Loucy (cell line): ENCODE measurements around the gene KDM5B.

ENCODE experiments used
- H2AFZ ChIP-seq: fragments of 200-600 bp; sonication (generic); 2 replicates; pipeline ENCODE4 v1.6.0; 2016; ENCODE audit warnings: antibody characterized with exemption, mild to moderate bottlenecking, low read length, moderate library complexity
- H3F3A ChIP-seq: fragments of 200-600 bp; 2 replicates; pipeline ENCODE4 v1.6.0; 2016; ENCODE audit warnings: antibody characterized with exemption, low read depth, mild to moderate bottlenecking
- H3K27me3 ChIP-seq: fragments of 200-600 bp; sonication (generic); 2 replicates; pipeline ENCODE4 v1.6.1; 2014; ENCODE audit warnings: low read length, mild to moderate bottlenecking; ENCODE audit not compliant: insufficient read depth, poor library complexity, severe bottlenecking
- H3K36me3 ChIP-seq: fragments of 200-600 bp; sonication (generic); 2 replicates; pipeline ENCODE4 v1.6.1; 2016; ENCODE audit warnings: low read length; ENCODE audit not compliant: insufficient read depth
- H3K4me1 ChIP-seq: fragments of 200-600 bp; sonication (generic); 2 replicates; pipeline ENCODE4 v1.5.1; 2014; ENCODE audit warnings: low read length, mild to moderate bottlenecking; ENCODE audit not compliant: insufficient read depth, poor library complexity, severe bottlenecking
- H3K4me2 ChIP-seq: fragments of 200-600 bp; sonication (generic); 2 replicates; pipeline ENCODE4 v1.6.0; 2014; ENCODE audit warnings: antibody characterized with exemption, low read length, low read depth, mild to moderate bottlenecking; ENCODE audit not compliant: poor library complexity, severe bottlenecking
- H3K4me3 ChIP-seq: fragments of 200-600 bp; sonication (generic); 2 replicates; pipeline ENCODE4 v1.5.1; 2014; ENCODE audit warnings: low read length, mild to moderate bottlenecking, mixed read lengths; ENCODE audit not compliant: poor library complexity, severe bottlenecking
- H3K79me2 ChIP-seq: fragments of 200-600 bp; sonication (generic); 2 replicates; pipeline ENCODE4 v1.6.1; 2014; ENCODE audit warnings: low read length; ENCODE audit not compliant: insufficient read depth
- H3K9ac ChIP-seq: fragments of 200-600 bp; sonication (generic); 2 replicates; pipeline ENCODE4 v1.6.0; 2014; ENCODE audit warnings: mild to moderate bottlenecking, low read depth, low read length, moderate library complexity; ENCODE audit not compliant: poor library complexity, severe bottlenecking
- H3K9me2 ChIP-seq: fragments of 200-600 bp; sonication (generic); replicated peaks from 2 replicates; pipeline ENCODE4 v1.6.1; 2016; ENCODE audit warnings: low read depth, low read length, mixed read lengths
- H3K9me3 ChIP-seq: fragments of 200-600 bp; sonication (generic); 2 replicates; pipeline ENCODE4 v1.6.1; 2014; ENCODE audit warnings: mild to moderate bottlenecking, antibody characterized with exemption, low read length, low read depth; ENCODE audit not compliant: insufficient read depth
- H4K20me1 ChIP-seq: fragments of 200-600 bp; sonication (generic); 2 replicates; pipeline ENCODE4 v1.6.0; 2014; ENCODE audit warnings: antibody characterized with exemption, low read length, mild to moderate bottlenecking; ENCODE audit not compliant: insufficient read depth, poor library complexity, severe bottlenecking
- EZH2phosphoT487 ChIP-seq: fragments of 200-600 bp; IDR thresholded peaks from 2 replicates; pipeline ENCODE4 v1.6.1; 2018; ENCODE audit warnings: antibody characterized with exemption, mild to moderate bottlenecking, moderate library complexity, borderline replicate concordance
- TF ChIP-seq, protein P1 (sequence below): fragments of 200-600 bp; sonication (generic); conservative IDR thresholded peaks from 2 replicates; pipeline ENCODE4 v1.5.1; 2014; ENCODE audit warnings: mild to moderate bottlenecking, antibody characterized with exemption, low read length

The KDM5B gene

DNA sequence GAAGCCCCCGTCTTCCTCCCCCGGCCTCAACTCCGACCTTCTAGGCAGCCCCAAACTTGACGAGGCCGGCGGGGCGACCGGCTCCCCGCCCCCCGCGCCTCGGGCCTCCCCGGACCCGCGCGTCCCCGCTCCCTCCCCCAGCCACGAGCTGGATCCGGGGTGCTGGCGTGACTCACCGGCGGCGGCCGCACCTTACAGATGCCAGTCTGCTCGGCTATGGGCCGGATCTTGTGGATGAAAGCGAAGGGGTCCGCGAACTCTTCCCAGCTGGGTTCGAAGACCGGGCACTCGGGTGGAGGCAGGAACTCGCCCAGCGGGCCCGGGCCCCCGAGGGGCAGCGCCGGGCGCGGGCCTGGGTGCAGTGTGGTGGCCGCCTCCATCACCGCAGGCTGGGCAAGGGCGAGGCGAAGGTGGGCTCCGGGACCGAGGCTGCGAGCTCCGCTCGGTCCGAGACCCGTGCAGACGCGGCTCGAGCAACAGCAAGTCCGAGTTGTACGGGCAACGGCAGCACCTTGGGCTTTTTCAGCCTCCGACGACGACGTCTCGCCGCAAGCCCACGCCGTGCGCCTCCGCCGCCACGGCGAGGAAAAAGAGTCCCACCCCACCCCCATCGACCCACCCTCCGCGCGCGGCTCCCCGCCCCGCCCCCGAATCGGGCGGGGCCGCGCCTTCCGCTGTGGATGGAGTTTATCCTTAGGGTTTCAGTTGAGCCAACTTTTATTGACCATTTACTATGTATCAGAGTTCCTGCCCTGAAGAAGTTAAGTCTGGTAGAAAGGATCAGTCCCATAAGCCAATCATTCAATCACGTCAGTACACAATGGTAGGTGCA lies at the start of gene KDM5B:
Gene KDM5B, minus strand, starts transcription at position 496 of the 832 bp plus-strand sequence. Its CDS starts 116 bp downstream, at position 380.
- no peaks in the 10 kb centered on the region for H3K36me3 ChIP-seq
- H3K9me2 ChIP-seq, result no peaks in the 10 kb centered on the region
- no peaks in the 10 kb centered on the region for H3K27me3 ChIP-seq
- peak within 1 kb of the TSS; percentile 83 for H3K4me2 ChIP-seq
- peak within 1 kb of the TSS; percentile 97 for H3K9ac ChIP-seq
- no peaks in the 10 kb centered on the region for H3K9me3 ChIP-seq
- TF ChIP-seq, protein P1, sequence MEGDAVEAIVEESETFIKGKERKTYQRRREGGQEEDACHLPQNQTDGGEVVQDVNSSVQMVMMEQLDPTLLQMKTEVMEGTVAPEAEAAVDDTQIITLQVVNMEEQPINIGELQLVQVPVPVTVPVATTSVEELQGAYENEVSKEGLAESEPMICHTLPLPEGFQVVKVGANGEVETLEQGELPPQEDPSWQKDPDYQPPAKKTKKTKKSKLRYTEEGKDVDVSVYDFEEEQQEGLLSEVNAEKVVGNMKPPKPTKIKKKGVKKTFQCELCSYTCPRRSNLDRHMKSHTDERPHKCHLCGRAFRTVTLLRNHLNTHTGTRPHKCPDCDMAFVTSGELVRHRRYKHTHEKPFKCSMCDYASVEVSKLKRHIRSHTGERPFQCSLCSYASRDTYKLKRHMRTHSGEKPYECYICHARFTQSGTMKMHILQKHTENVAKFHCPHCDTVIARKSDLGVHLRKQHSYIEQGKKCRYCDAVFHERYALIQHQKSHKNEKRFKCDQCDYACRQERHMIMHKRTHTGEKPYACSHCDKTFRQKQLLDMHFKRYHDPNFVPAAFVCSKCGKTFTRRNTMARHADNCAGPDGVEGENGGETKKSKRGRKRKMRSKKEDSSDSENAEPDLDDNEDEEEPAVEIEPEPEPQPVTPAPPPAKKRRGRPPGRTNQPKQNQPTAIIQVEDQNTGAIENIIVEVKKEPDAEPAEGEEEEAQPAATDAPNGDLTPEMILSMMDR, result no peak
- no peak for TF ChIP-seq EZH2phosphoT487
- peak within 1 kb of the TSS; percentile 59; the same call in 1 of the 2 replicates for H2AFZ ChIP-seq
- 0 out of 2 replicates have a peak, but pooled peaks cover 7% of the 10 kb centered on the region for H3F3A ChIP-seq
- peaks cover 25% of the 10 kb centered on the region for H4K20me1 ChIP-seq
- peaks cover 77% of the 10 kb centered on the region for H3K79me2 ChIP-seq
- peaks cover 55% of the 10 kb centered on the region for H3K4me1 ChIP-seq
- H3K4me3 ChIP-seq, result peak within 1 kb of the TSS; percentile 92

DNA sequence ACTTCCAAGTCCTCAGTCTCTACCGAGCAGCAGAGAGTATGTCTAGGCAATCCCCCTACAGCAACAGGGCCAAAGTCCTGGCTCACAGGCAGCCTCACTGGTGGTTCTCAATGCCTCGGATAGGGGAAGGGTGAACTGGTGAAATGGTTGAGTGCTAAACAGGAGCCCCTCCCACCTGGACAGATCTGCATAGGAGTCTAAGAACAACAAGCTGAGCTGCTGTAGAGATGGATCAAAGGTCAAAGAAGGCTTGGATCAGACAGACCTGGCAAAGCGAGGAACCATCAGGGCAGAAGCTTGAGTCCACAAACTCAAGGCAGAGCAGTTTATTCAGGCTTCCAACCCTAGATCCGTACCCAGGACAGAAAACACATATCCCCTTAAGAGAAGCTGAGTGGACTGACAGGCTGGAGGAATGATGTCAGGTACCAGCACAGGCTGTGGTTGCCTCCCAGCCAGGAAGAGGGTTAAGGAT lies 49.0 kb upstream of the KDM5B start:
- no peak overlapping the region for H3K9ac ChIP-seq
- no peaks in the 10 kb centered on the region for H3K79me2 ChIP-seq
- H3K4me3 ChIP-seq, result no peak overlapping the region
- no peaks in the 10 kb centered on the region for H3K9me2 ChIP-seq
- H2AFZ ChIP-seq, result no peak overlapping the region
- H3K9me3 ChIP-seq, result no peaks in the 10 kb centered on the region
- H3F3A ChIP-seq, result no peaks in the 10 kb centered on the region
- no peaks in the 10 kb centered on the region for H3K4me1 ChIP-seq
- TF ChIP-seq, protein P1, result no peak
- TF ChIP-seq EZH2phosphoT487, result no peak
- no peaks in the 10 kb centered on the region for H4K20me1 ChIP-seq
- no peaks in the 10 kb centered on the region for H3K27me3 ChIP-seq
- no peaks in the 10 kb centered on the region for H3K36me3 ChIP-seq
- H3K4me2 ChIP-seq, result no peak overlapping the region

DNA sequence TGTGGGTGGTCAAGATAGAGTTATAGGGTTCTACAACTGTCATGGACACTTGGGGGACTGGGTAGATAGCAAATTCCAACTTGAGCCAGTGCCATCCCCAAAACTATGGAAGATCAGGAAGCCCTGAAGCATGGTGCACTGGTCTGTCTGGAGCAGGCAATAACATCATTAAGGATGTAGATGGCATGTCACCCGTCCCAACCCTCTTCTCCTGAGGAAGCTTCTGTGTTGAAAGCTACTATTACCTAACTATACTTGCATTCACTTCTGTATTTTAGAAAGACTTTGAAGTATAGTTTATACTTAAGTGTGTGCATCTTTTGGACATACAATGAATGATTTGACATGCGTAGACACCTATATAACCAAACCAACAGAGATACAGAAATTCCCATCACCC lies 47.8 kb upstream of the KDM5B start:
- H3K4me1 ChIP-seq, result peaks cover 2% of the 10 kb centered on the region
- H3K9ac ChIP-seq, result no peak overlapping the region
- H3K27me3 ChIP-seq, result no peaks in the 10 kb centered on the region
- no peaks in the 10 kb centered on the region for H4K20me1 ChIP-seq
- H3K79me2 ChIP-seq, result no peaks in the 10 kb centered on the region
- H3F3A ChIP-seq, result no peaks in the 10 kb centered on the region
- no peaks in the 10 kb centered on the region for H3K9me2 ChIP-seq
- no peak overlapping the region for H3K4me3 ChIP-seq
- TF ChIP-seq, protein P1, result no peak
- no peak for TF ChIP-seq EZH2phosphoT487
- H3K36me3 ChIP-seq, result no peaks in the 10 kb centered on the region
- no peaks in the 10 kb centered on the region for H3K9me3 ChIP-seq
- H3K4me2 ChIP-seq, result no peak overlapping the region
- H2AFZ ChIP-seq, result no peak overlapping the region
